ENCODE results near the gene LEFTY1.

The LEFTY1 gene

DNA sequence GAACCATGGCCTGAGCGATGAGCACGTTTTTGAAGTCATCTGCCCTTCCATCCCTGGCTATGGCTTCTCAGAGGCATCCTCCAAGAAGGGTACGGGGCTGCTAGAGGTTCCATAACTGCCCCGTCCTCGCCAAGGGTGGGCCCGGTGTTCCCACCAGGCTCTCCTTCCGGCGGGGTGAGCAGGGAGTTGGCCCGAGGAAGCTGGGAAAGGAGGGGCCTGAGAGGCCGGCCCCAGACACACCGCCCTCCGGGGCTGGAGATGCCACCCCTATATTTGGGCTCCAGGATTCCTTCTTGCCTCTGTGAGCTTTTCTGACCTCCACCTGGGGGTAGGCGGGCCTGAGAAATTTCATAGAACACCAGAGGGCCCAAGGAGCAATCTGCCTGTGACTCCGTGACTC lies 50.2 kb downstream of the LEFTY1 start:
- TF ChIP-seq, protein P1, sequence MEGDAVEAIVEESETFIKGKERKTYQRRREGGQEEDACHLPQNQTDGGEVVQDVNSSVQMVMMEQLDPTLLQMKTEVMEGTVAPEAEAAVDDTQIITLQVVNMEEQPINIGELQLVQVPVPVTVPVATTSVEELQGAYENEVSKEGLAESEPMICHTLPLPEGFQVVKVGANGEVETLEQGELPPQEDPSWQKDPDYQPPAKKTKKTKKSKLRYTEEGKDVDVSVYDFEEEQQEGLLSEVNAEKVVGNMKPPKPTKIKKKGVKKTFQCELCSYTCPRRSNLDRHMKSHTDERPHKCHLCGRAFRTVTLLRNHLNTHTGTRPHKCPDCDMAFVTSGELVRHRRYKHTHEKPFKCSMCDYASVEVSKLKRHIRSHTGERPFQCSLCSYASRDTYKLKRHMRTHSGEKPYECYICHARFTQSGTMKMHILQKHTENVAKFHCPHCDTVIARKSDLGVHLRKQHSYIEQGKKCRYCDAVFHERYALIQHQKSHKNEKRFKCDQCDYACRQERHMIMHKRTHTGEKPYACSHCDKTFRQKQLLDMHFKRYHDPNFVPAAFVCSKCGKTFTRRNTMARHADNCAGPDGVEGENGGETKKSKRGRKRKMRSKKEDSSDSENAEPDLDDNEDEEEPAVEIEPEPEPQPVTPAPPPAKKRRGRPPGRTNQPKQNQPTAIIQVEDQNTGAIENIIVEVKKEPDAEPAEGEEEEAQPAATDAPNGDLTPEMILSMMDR (IDR thresholded peaks at IDR 0.05) = no peak
